WTC11 (cell line): ENCODE results near the gene CDCA8.

Experiments
- ELF4 ChIP-seq: sonication (generic); formaldehyde crosslinking; IDR thresholded peaks from 2 replicates; pipeline ENCODE4 v1.8.1; 2022; ENCODE audit warnings: low read depth, mild to moderate bottlenecking, moderate library complexity, missing genetic modification reagents
- TF ChIP-seq, protein P1 (sequence below): sonication (generic); formaldehyde crosslinking; IDR thresholded peaks from 2 replicates; pipeline ENCODE4 v1.8.1; 2023; ENCODE audit warnings: mild to moderate bottlenecking, missing genetic modification reagents, moderate library complexity
- TF ChIP-seq, protein P2 (sequence below): fragments of 200-600 bp; IDR thresholded peaks from 2 replicates; pipeline ENCODE4 v1.8.0; 2022; ENCODE audit warnings: antibody characterized with exemption
- TF ChIP-seq, protein P3 (sequence below): sonication (generic); formaldehyde crosslinking; IDR thresholded peaks from 2 replicates; pipeline ENCODE4 v1.8.1; 2022; ENCODE audit warnings: missing genetic modification reagents, borderline replicate concordance

DNA sequence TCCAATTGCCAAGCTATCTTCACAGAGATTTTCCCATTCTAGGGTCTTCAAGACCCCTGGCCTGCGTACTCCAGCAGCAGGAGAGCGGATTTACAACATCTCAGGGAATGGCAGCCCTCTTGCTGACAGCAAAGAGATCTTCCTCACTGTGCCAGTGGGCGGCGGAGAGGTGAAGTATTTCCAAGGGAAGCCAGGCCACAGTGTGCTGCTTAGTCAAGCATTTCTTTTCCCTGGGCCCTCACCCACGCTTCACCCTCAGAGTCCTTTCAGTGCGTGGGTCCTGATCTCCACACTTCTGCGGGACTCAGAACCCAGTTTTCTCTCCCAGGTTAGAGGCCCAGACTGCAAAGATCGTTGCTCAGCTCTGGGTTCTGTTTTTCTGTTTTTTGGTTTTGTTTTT lies 13.1 kb downstream of the CDCA8 start:
- TF ChIP-seq, protein P1, sequence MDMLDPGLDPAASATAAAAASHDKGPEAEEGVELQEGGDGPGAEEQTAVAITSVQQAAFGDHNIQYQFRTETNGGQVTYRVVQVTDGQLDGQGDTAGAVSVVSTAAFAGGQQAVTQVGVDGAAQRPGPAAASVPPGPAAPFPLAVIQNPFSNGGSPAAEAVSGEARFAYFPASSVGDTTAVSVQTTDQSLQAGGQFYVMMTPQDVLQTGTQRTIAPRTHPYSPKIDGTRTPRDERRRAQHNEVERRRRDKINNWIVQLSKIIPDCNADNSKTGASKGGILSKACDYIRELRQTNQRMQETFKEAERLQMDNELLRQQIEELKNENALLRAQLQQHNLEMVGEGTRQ (CRISPR knock-in tag): no peak
- no peak for TF ChIP-seq ELF4
- TF ChIP-seq, protein P2, sequence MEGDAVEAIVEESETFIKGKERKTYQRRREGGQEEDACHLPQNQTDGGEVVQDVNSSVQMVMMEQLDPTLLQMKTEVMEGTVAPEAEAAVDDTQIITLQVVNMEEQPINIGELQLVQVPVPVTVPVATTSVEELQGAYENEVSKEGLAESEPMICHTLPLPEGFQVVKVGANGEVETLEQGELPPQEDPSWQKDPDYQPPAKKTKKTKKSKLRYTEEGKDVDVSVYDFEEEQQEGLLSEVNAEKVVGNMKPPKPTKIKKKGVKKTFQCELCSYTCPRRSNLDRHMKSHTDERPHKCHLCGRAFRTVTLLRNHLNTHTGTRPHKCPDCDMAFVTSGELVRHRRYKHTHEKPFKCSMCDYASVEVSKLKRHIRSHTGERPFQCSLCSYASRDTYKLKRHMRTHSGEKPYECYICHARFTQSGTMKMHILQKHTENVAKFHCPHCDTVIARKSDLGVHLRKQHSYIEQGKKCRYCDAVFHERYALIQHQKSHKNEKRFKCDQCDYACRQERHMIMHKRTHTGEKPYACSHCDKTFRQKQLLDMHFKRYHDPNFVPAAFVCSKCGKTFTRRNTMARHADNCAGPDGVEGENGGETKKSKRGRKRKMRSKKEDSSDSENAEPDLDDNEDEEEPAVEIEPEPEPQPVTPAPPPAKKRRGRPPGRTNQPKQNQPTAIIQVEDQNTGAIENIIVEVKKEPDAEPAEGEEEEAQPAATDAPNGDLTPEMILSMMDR: no peak
- TF ChIP-seq, protein P3, sequence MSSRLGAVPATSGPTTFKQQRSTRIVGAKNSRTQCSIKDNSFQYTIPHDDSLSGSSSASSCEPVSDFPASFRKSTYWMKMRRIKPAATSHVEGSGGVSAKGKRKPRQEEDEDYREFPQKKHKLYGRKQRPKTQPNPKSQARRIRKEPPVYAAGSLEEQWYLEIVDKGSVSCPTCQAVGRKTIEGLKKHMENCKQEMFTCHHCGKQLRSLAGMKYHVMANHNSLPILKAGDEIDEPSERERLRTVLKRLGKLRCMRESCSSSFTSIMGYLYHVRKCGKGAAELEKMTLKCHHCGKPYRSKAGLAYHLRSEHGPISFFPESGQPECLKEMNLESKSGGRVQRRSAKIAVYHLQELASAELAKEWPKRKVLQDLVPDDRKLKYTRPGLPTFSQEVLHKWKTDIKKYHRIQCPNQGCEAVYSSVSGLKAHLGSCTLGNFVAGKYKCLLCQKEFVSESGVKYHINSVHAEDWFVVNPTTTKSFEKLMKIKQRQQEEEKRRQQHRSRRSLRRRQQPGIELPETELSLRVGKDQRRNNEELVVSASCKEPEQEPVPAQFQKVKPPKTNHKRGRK (CRISPR knock-in tag): no peak
